ENCODE measurements around the gene APOE. TPM values are rescaled to one million over a fixed set of nuclear protein-coding genes. Genes with fewer than 3 reads are reported as not detected.

APOE gene
- total and polyA plus RNA-seq, 2 of the 13 experiments (the other 11 are each of a cell fraction or from before 2014, with no cell fraction given), result 1,328 to 1,470 TPM

DNA sequence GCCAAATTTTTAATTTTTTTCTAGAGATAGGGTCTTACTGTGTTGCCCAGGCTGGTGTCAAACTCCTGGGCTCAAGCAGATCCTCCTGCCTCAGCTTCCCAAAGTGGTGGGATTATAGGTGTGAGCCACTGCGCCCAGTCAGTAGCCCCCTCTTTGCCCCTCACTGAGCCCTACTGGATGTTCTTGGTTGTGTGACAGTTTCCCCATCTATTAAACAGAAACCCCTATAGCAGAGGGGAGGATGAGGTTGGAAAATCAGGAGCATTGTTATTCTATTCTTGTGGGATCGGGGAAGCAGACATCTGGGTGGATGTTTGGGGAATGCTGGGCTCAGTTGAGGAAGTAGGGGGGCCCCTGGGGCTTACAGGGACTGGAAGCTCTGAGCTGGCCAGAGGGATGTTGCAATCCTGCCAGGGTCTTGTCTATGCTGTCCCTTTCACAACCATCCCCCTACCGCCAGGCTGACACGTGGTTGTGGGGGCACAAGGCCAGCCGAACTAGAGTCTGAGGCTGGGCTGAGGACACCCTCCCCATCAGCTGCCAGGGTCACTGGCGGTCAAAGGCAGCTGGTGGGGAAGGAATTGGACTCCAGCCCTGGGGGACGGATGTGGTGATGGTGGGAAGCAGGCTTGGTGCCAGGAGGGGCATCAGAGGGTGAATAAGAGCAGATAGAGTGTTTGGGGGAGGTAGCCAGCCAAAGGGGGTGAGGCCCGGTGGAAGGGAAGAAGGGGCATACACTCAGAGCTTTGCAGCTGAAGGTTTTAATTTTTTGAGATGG, 19.7 kb downstream of the APOE start (continued):
- TF ChIP-seq ZNF329 (CRISPR knock-in tag; IDR thresholded peaks at IDR 0.05; ENCODE audit: low read depth) (peak; percentile 85; the same call in 1 of the 2 replicates), ZNF564 (CRISPR knock-in tag; IDR thresholded peaks at IDR 0.05) (peak; percentile 95), ZNF274 (CRISPR knock-in tag; IDR thresholded peaks at IDR 0.05) (peak; percentile 77; the same call in 1 of the 2 replicates), FIP1L1 (IDR thresholded peaks at IDR 0.05; ENCODE audit: borderline replicate concordance, insufficient read depth, low read depth, low read length) (no peak), ETV5 (CRISPR knock-in tag; IDR thresholded peaks at IDR 0.05; ENCODE audit: borderline replicate concordance) (peak; percentile 91), KDM1A (CRISPR knock-in tag; IDR thresholded peaks at IDR 0.05) (0 out of 2 replicates have a peak, but pooled peaks have one; percentile 47), PCBP1 (IDR thresholded peaks at IDR 0.05; ENCODE audit: borderline replicate concordance, low read depth, low read length) (peak; percentile 63; the same call in 1 of the 2 replicates), ZNF761 (CRISPR knock-in tag; conservative IDR thresholded peaks at IDR 0.05) (peak; percentile 83), BRCA1 (CRISPR knock-in tag; IDR thresholded peaks at IDR 0.05) (peak; percentile 62; the same call in 1 of the 2 replicates), RBAK (CRISPR knock-in tag; IDR thresholded peaks at IDR 0.05) (no peak), ZNF614 (CRISPR knock-in tag; IDR thresholded peaks at IDR 0.05; ENCODE audit: borderline replicate concordance) (peak; percentile 92; the same call in 1 of the 2 replicates), CAMTA2 (CRISPR knock-in tag; IDR thresholded peaks at IDR 0.05; ENCODE audit: borderline replicate concordance) (no peak; the same call in 1 of the 2 replicates), ZNF749 (CRISPR knock-in tag; IDR thresholded peaks at IDR 0.05; ENCODE audit: borderline replicate concordance) (no peak)
- TF ChIP-seq, protein P1, sequence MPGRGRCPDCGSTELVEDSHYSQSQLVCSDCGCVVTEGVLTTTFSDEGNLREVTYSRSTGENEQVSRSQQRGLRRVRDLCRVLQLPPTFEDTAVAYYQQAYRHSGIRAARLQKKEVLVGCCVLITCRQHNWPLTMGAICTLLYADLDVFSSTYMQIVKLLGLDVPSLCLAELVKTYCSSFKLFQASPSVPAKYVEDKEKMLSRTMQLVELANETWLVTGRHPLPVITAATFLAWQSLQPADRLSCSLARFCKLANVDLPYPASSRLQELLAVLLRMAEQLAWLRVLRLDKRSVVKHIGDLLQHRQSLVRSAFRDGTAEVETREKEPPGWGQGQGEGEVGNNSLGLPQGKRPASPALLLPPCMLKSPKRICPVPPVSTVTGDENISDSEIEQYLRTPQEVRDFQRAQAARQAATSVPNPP (CRISPR knock-in tag; IDR thresholded peaks at IDR 0.05), result no peak
- TF ChIP-seq, protein P2, sequence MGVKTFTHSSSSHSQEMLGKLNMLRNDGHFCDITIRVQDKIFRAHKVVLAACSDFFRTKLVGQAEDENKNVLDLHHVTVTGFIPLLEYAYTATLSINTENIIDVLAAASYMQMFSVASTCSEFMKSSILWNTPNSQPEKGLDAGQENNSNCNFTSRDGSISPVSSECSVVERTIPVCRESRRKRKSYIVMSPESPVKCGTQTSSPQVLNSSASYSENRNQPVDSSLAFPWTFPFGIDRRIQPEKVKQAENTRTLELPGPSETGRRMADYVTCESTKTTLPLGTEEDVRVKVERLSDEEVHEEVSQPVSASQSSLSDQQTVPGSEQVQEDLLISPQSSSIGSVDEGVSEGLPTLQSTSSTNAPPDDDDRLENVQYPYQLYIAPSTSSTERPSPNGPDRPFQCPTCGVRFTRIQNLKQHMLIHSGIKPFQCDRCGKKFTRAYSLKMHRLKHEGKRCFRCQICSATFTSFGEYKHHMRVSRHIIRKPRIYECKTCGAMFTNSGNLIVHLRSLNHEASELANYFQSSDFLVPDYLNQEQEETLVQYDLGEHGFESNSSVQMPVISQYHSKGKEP (CRISPR knock-in tag; IDR thresholded peaks at IDR 0.05), result peak; percentile 46; the same call in 1 of the 2 replicates
- TF ChIP-seq, protein P3, sequence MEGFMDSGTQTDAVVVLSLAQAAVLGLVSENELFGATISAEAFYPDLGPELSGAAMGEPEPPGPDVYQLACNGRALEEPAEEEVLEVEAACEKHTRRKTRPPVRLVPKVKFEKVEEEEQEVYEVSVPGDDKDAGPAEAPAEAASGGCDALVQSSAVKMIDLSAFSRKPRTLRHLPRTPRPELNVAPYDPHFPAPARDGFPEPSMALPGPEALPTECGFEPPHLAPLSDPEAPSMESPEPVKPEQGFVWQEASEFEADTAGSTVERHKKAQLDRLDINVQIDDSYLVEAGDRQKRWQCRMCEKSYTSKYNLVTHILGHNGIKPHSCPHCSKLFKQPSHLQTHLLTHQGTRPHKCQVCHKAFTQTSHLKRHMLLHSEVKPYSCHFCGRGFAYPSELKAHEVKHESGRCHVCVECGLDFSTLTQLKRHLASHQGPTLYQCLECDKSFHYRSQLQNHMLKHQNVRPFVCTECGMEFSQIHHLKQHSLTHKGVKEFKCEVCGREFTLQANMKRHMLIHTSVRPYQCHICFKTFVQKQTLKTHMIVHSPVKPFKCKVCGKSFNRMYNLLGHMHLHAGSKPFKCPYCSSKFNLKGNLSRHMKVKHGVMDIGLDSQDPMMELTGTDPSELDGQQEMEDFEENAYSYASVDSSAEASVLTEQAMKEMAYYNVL (CRISPR knock-in tag; IDR thresholded peaks at IDR 0.05; ENCODE audit: borderline replicate concordance), result peak; percentile 96
- TF ChIP-seq, protein P4, sequence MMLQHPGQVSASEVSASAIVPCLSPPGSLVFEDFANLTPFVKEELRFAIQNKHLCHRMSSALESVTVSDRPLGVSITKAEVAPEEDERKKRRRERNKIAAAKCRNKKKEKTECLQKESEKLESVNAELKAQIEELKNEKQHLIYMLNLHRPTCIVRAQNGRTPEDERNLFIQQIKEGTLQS (CRISPR knock-in tag; IDR thresholded peaks at IDR 0.05), result peak; percentile 72
- TF ChIP-seq, protein P5, sequence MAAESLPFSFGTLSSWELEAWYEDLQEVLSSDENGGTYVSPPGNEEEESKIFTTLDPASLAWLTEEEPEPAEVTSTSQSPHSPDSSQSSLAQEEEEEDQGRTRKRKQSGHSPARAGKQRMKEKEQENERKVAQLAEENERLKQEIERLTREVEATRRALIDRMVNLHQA (CRISPR knock-in tag; IDR thresholded peaks at IDR 0.05), result no peak

Data from HepG2 (cell line).